GM23248 (cell line): ENCODE data around the gene SNX3. TPM values are rescaled to one million over a fixed set of nuclear protein-coding genes. Genes with fewer than 3 reads are reported as not detected.
A peak's percentile ranks its signal among the peaks of the same experiment; 100 is the strongest.
"Not testable (repeated sequence)": the region's sequence is repeated elsewhere in the genome, so short reads cannot be mapped to it uniquely, and the experiment has no call there.

Experiments used
- DNase-seq: peaks from one replicate; pipeline ENCODE4 v3.0.0-alpha.2; 2015
- H2AFZ ChIP-seq: fragments of 200-600 bp; sonication (generic); 2 replicates; pipeline ENCODE4 v1.6.1; 2016; ENCODE audit warnings: antibody characterized with exemption
- H3F3A ChIP-seq: fragments of 200-600 bp; sonication (generic); 2 replicates; pipeline ENCODE4 v1.6.1; 2016; ENCODE audit warnings: mild to moderate bottlenecking, antibody characterized with exemption, mixed run types; ENCODE audit not compliant: insufficient read depth
- H3K27ac ChIP-seq: fragments of 200-600 bp; sonication (generic); 2 replicates; pipeline ENCODE4 v1.5.1; 2016; ENCODE audit warnings: mild to moderate bottlenecking
- H3K27me3 ChIP-seq: fragments of 200-600 bp; sonication (generic); replicated peaks from 2 replicates; pipeline ENCODE4 v1.6.1; 2016; ENCODE audit warnings: mild to moderate bottlenecking; ENCODE audit not compliant: insufficient read depth
- H3K36me3 ChIP-seq: fragments of 200-600 bp; sonication (generic); 2 replicates; pipeline ENCODE4 v1.6.1; 2016; ENCODE audit warnings: low read depth, mild to moderate bottlenecking
- H3K4me1 ChIP-seq: fragments of 200-600 bp; sonication (generic); 2 replicates; pipeline ENCODE4 v1.6.1; 2016; ENCODE audit warnings: mild to moderate bottlenecking; ENCODE audit not compliant: insufficient read depth
- H3K4me2 ChIP-seq: fragments of 200-600 bp; sonication (generic); one replicate; pipeline ENCODE4 v1.6.1; 2016; ENCODE audit warnings: mild to moderate bottlenecking; ENCODE audit not compliant: unreplicated experiment
- H3K4me3 ChIP-seq: fragments of 200-600 bp; sonication (generic); 2 replicates; pipeline ENCODE4 v1.5.1; 2016; ENCODE audit warnings: mild to moderate bottlenecking
- H3K79me2 ChIP-seq: fragments of 200-600 bp; sonication (generic); 2 replicates; pipeline ENCODE4 v1.6.1; 2016; ENCODE audit warnings: mild to moderate bottlenecking; ENCODE audit not compliant: insufficient read depth
- H3K9ac ChIP-seq: fragments of 200-600 bp; sonication (generic); 2 replicates; pipeline ENCODE4 v1.6.1; 2016; ENCODE audit warnings: mild to moderate bottlenecking
- H3K9me2 ChIP-seq: fragments of 200-600 bp; sonication (generic); 2 replicates; pipeline ENCODE4 v1.6.1; 2016; ENCODE audit warnings: mixed run types, mild to moderate bottlenecking, moderate library complexity; ENCODE audit not compliant: insufficient read depth
- H3K9me3 ChIP-seq: fragments of 200-600 bp; sonication (generic); one replicate; pipeline ENCODE4 v1.6.1; 2017; ENCODE audit warnings: low read depth
- H4K20me1 ChIP-seq: fragments of 200-600 bp; sonication (generic); 2 replicates; pipeline ENCODE4 v1.6.0; 2016; ENCODE audit not compliant: insufficient read depth
- EZH2 ChIP-seq: fragments of 200-600 bp; sonication (generic); IDR thresholded peaks from 2 replicates; pipeline ENCODE4 v1.6.1; 2018; ENCODE audit warnings: antibody characterized with exemption, mild to moderate bottlenecking; ENCODE audit not compliant: insufficient read depth, poor library complexity, severe bottlenecking
- EZH2phosphoT487 ChIP-seq: fragments of 200-600 bp; sonication (generic); IDR thresholded peaks from 2 replicates; pipeline ENCODE4 v1.6.1; 2018; ENCODE audit warnings: antibody characterized with exemption, moderate library complexity, mild to moderate bottlenecking, low read depth; ENCODE audit not compliant: insufficient read depth
- WGBS, 2 experiments: methylation state at CpG; one replicate each; pipeline ENCODE4 v1.1.6; 2015 to 2017; ENCODE audit warnings: low lambda C conversion rate in 2 of 2, low coverage in 1 of 2; ENCODE audit errors: missing lambda C conversion rate in 2 of 2; 5-methylcytosine and 5-hydroxymethylcytosine counted together
- in situ Hi-C: fragments of 300-500 bp; cut with MboI; formaldehyde crosslinking; loops from 2 replicates; pipeline ENCODE4 v1.15.0; 2020
- polyA plus RNA-seq: library from polyadenylated mRNA; unstranded; fragments of >200 nt; fragmentation: Nextera tagmentation; extraction: Ambion mirVana; gene quantifications from 2 replicates; pipeline ENCODE4 v1.2.1, GENCODE V29; 2016
- total RNA-seq: library from RNA; depleted of rRNA; stranded (reverse); fragments of >200 nt; shearing (Covaris generic); gene quantifications from 2 replicates; pipeline ENCODE4 v1.2.3, GENCODE V29; 2014; rRNA removed

SNX3 gene
- total RNA-seq: 234 and 236 TPM in 2 replicates
- polyA plus RNA-seq: 403 and 420 TPM in 2 replicates

GRCh38 chr6:108260809-108261569 is at the start of gene SNX3:
TSS of gene SNX3 (minus strand) at chr6:108261040. CDS start at chr6:108260921, 119 bp downstream.
- 2 to 3% methylated on average over 61 to 74 of the region's 83 CpGs for WGBS, 2 experiments
- H3K36me3 ChIP-seq: 0 out of 2 replicates have a peak, but pooled peaks cover under 1% of the 10 kb centered on the region
- peak; percentile 98 for DNase-seq
- peak within 1 kb of the TSS; percentile 98 for H3K4me3 ChIP-seq
- H3K9me2 ChIP-seq: no peaks in the 10 kb centered on the region
- no peaks in the 10 kb centered on the region for H3K27me3 ChIP-seq
- peak within 1 kb of the TSS; percentile 90 for H3K27ac ChIP-seq
- peaks cover 53% of the 10 kb centered on the region for H3K79me2 ChIP-seq
- H3K9ac ChIP-seq: peak within 1 kb of the TSS; percentile 94
- in situ Hi-C loops: no loop called here
- peak within 1 kb of the TSS; percentile 99 for H3K4me2 ChIP-seq
- no peaks in the 10 kb centered on the region for H4K20me1 ChIP-seq
- TF ChIP-seq EZH2: no peak
- no peak for TF ChIP-seq EZH2phosphoT487
- H3K4me1 ChIP-seq: peaks cover 11% of the 10 kb centered on the region; the same call in 1 of the 2 replicates
- peak within 1 kb of the TSS; percentile 100 for H2AFZ ChIP-seq
- peaks cover 10% of the 10 kb centered on the region for H3F3A ChIP-seq
- no peaks in the 10 kb centered on the region for H3K9me3 ChIP-seq

DNA sequence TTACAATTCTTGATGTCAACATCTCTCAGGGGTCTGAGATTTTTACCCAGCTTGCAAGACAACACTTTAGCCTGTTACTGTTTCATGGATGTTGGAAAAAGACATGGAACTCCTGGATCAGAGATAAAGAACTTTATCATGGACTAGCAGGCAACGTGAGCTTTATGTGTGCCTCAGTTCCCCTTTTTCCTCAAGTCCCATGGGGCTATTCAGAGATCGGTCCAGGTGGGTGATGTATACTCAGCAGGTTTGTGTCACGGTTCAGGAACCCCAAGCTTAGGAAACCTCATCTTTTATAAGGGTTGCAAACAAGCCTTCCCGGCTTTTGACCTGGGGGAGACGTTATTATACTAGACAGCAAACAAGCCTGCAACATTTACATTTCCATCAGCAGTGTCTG is 49.0 kb upstream of the SNX3 start:
- H3K4me2 ChIP-seq: no peak overlapping the region
- H3K4me1 ChIP-seq: no peaks in the 10 kb centered on the region
- TF ChIP-seq EZH2phosphoT487 (no peak), EZH2 (no peak)
- in situ Hi-C loops: no loop called here
- DNase-seq: no peak
- no peak overlapping the region for H2AFZ ChIP-seq
- H3K9me3 ChIP-seq: no peaks in the 10 kb centered on the region
- H3K36me3 ChIP-seq: no peaks in the 10 kb centered on the region
- WGBS, 2 experiments: 98% methylated on average over 5 of the region's 5 CpGs
- no peak overlapping the region for H3K27ac ChIP-seq
- H3K4me3 ChIP-seq: no peak overlapping the region
- H3F3A ChIP-seq: no peaks in the 10 kb centered on the region
- no peaks in the 10 kb centered on the region; the same call in 1 of the 2 replicates for H3K79me2 ChIP-seq
- no peak overlapping the region for H3K9ac ChIP-seq
- H3K27me3 ChIP-seq: no peaks in the 10 kb centered on the region
- no peaks in the 10 kb centered on the region for H4K20me1 ChIP-seq
- no peaks in the 10 kb centered on the region for H3K9me2 ChIP-seq

GRCh38 chr6:108308641-108309040 is 47.8 kb upstream of the SNX3 start:
- H3K36me3 ChIP-seq, DNase-seq, H4K20me1 ChIP-seq, H3K4me2 ChIP-seq, in situ Hi-C loops, H3K9ac ChIP-seq, H3K27ac ChIP-seq, H3K27me3 ChIP-seq, H3K9me3 ChIP-seq, H3K9me2 ChIP-seq, H3K79me2 ChIP-seq, H2AFZ ChIP-seq, H3K4me1 ChIP-seq, H3K4me3 ChIP-seq, H3F3A ChIP-seq: not testable (repeated sequence)
- 92 to 96% methylated on average over 4 of the region's 4 CpGs for WGBS, 2 experiments

- no peak for TF ChIP-seq EZH2
- no peak for TF ChIP-seq EZH2phosphoT487
- H3K4me2 ChIP-seq: no peak overlapping the region
Measured at GRCh38 chr6:108304646-108305045, 43.8 kb upstream of the SNX3 start.

More at GRCh38 chr6:108304646-108305045, 43.8 kb upstream of the SNX3 start:
- Histone ChIP-seq H3K9me3 (no peaks in the 10 kb centered on the region), H3K4me1 (no peaks in the 10 kb centered on the region), H3K4me3 (no peak overlapping the region), H3K9me2 (no peaks in the 10 kb centered on the region), H3K79me2 (no peaks in the 10 kb centered on the region; the same call in 1 of the 2 replicates), H4K20me1 (no peaks in the 10 kb centered on the region), H3K27me3 (no peaks in the 10 kb centered on the region), H2AFZ (no peak overlapping the region), H3K27ac (no peak overlapping the region), H3K9ac (no peak overlapping the region), H3F3A (no peaks in the 10 kb centered on the region), H3K36me3 (no peaks in the 10 kb centered on the region)
- DNase-seq: no peak
- in situ Hi-C loops: no loop called here
- 68 to 82% methylated on average over 2 of the region's 2 CpGs for WGBS, 2 experiments
